HG03457 (cell line): ENCODE results near the gene MAN1C1.
"Not testable (repeated sequence)": the region's sequence is repeated elsewhere in the genome, so short reads cannot be mapped to it uniquely, and the experiment has no call there.

Source experiments
- ATAC-seq: cut with Tn5 transposase; IDR thresholded peaks from one replicate; pipeline ENCODE4 v1.9.1; 2021; ENCODE audit warnings: moderate number of reproducible peaks; ENCODE audit not compliant: unreplicated experiment

Gene MAN1C1

DNA sequence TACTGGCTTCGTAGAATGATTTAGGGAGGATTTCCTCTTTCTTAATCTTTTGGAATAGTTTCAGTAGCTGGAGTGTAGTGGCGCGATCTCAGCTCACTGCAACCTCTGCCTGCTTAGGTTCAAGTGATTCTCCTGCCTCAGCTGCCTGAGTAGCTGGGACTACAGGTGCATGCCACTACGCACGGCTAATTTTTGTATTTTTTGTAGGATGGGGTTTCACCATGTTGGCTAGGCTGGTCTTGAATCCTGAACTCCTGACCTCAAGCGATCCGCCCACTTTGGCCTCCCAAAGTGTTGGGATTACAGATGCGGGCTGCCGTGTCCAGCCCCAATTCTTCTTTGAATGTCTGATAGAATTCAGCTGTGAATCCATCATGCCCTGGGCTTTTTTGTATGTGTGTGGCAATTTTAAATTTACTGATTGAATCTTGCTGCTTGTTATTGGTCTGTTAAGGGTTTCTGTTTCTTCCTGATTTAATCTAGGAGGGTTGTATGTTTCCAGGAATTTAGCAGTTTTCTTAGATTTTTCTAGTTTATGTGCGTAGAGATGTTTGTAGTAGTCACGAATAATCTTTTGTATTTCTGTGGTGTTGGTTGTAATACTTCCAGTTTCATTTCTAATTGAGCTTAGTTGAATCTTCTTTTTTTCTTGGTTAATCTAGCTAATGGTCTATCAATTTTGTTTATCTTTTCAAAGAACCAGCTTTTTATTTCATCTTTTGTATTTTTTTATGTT is 15.3 kb downstream of the MAN1C1 start:
- ATAC-seq = no peak

DNA sequence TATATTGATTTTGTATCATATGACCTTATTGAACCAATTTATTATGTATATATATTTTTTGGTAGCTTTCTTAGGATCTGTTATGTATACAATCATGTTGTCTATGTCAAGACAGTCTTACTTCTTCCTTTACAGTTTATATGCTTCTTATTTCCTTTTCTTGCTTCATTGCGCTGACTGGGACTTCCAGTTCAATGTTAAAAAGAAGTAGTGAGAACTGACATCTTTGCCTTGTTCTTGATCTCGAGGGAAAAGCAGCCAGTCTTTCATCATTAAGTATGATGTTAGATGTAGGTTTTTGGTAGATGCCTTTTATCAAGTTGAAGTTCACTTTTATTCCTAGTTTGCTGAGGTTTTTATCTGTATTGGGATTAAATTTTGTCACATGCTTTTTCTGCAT is 17.5 kb downstream of the MAN1C1 start:
- no peak for ATAC-seq

DNA sequence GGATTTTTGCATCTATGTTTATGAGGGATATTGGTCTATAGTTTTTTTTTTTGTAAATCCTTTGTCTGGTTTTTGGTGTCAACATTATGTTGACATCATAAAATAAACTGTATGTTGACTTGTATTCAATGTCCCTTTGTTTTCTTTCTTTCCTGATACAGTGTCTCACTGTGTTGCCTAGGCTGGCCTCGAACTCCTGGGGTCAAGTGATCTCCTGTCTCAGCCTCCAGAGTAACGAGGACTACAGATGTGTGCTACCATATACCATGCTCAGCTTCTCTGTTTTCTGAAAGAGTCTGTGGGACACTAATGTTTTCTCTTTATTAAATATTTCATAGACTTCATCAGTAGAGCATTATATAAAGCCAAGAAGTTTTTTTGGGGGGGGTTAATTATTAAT is 18.3 kb downstream of the MAN1C1 start:
- no peak for ATAC-seq

DNA sequence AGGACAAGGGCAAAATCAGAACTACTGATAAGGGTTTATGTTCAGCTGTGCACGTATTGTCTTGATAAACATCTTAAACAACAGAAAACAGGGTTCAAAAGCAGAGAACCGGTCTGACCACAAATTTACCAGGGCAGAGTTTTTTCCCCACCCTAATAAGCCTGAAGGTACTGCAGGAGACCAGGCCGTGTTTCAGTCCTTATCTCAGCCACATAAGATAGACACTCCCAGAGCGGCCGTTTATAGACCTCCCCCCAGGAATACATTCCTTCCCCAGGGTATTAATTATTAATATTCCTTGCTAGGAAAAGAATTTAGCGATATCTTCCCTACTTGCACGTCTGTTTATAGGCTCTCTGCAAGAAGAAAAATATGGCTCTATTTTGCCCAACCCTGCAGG is 19.6 kb downstream of the MAN1C1 start:
- ATAC-seq = not testable (repeated sequence)

DNA sequence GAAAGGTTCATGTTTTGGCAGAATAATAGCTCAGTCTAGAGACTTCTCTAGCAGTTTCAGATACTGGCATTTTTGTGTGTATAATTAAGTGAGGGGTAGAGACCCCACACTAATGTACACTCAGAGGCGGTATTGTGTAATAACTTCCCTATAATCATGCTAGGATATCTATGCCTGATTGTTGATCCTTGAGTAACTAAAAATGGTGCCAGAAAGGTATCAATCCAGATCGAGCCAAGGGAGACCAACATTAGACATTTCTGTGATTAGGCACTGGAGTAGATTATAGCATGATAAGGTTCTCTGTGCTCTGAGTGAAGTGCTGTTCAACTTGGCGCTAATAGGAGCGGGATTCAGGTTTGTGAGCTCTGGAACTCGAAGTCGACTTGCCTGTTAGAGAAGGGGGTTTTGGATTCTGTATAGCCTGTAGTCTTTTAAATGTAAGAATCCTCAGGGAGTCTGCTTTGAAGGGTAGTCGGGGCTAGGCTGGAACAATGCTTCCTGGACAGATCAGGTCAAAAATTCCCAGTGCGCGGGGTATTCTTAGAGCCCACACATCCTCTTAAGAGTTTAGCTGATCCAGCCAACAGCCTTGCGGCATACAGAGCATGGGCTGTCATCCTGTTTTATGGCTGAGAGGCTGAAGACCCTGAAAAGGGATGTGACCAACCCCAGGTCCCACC is 24.2 kb downstream of the MAN1C1 start:
- ATAC-seq = no peak

DNA sequence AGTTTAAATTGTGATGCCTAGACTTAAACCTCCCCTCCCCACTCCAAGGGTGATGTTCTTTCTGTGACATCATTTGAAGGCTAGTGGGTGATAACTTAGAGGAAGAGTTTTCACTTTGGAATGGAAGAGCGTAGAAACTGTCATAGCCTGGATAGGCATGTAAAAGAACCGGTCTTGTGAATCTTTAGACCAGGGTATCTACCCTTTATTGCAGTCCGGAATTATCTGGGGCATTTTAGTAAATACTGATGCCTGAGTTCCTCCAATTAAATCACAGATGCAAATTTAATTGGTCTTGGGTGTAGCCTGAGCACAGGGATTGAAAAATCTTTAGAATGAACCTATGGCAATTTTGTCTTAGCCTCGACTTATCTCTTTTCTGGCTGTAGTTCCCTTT is 24.7 kb downstream of the MAN1C1 start:
- no peak for ATAC-seq

DNA sequence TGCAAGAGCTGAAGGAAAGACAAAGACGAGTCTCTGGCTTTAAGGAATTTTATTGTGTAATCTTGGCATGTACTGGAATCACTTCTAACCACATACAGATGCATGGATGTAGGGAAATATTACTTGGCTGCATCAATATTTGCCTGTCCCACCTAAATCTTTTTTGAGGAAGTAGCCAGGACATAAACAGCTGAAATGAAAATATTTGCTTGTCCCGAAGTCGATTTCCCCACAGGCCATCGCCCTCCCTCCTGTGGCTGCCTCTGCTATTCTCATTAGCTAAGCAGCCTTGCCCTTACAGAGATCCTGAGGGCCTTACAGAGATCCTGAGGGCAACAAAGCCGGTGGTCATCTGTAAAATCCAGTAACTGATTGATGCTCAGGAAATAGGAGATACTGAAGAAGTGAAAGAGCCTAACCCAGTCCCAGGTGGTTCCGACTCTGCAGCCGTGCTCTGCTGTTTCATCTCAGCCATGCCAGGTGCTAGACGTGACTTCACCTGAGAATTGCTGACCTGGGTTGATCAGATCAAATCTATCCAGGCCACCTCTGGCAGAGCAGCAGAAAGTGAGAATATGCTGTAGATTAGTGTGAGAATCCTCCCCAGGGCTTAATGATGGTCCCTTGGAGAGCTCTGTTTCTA is 25.5 kb downstream of the MAN1C1 start:
- ATAC-seq = no peak

DNA sequence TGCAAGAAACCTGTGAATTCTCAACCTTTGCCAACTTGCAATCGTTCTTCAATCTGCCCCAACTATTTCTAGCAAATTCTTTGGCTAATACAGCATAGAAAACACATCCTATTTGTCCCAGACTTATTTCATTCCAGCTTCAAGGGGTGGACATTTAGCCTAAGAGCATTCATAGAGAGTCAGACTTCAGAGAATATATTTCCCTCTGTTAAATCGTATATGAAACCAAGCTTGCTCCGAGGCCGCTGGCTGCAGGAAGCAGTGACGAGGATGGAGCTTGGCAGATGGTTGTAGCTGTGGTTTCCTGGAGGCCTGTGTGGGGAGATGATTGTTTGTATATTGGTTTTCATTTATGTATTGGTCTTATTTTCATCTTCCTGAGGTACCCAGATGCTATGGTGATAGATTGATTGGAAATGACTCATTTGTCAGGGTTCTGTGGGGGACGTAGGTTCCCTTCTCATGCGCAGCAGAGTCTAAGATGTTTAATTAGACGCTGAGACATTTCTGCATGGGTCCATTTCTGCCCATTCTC is 26.1 kb downstream of the MAN1C1 start:
- no peak for ATAC-seq

DNA sequence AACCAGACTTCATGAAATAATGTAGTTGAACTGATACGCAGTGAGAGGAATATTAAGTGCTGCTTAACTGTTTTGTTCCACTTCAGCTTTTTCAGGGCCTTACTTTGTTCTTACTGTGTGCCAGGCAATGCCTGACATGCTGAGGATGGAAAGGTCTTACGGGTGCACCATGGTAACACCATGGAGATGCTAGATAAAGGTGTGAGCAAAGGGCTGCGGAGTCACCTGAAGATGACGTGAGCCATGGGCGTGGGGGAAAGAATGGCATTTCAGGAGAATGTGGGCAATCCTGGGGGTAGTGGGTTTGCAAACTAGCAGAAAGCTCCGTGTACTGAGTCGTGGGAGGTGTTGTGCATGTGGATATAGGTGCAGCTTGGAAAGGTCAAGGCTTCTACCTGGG is 27.3 kb downstream of the MAN1C1 start:
- ATAC-seq = no peak

DNA sequence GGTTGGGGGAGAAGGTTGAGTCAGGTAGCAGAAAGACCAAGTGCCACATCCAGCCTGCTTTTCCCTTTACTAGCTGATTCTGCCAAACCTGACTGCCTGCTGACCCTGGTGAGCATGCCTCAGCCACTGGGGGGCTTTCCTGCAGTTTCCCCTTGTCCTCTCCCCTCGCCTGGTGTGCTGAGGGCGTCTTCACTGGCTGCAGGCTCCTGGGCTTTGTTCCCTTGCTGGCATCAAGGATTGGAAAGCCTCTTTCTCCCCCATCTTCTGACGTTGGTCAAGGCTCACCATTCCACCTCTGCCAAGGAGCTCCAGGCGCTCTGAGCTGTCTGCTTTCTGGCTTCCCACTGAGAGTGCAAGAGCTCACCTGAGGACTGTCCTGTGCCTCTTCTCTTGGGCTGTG is 28.4 kb downstream of the MAN1C1 start:
- ATAC-seq = no peak

DNA sequence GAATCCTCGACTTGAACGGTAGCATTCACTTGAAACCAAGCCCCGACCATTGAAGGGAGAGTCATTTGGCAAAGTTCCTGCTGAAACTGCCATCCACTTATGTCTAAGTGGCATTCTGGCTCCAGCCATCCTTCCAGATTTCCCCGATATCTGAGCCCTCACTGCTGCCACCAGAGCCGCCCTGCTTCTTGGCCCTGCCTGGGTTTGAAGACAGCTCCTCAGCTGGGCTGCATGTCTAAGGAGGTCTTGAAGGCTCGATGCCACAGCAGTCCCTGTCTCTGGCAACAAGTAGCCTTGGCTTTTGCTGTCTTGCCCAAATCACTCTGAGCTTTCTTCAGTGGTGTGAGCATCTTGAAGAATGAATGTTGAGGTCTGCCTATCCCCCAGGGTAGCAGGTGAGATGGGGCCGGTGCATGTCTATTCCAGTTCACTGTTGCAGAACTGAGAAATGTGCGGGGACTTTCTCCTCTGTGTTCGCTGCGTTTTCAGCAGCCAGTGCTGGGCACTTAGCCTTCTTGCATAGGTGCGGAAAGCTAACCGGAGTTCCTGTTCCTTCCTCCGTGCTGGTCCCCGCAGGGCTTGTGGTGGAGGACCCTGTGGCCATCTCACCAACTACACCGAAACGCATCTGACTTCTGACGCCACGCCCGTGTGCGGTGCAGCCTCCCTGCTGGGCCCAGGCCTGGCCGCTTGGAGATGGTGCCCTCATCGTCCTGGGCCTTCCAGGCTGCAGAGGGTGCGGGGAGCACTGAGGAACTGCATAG is 29.2 kb downstream of the MAN1C1 start:
- ATAC-seq = no peak

DNA sequence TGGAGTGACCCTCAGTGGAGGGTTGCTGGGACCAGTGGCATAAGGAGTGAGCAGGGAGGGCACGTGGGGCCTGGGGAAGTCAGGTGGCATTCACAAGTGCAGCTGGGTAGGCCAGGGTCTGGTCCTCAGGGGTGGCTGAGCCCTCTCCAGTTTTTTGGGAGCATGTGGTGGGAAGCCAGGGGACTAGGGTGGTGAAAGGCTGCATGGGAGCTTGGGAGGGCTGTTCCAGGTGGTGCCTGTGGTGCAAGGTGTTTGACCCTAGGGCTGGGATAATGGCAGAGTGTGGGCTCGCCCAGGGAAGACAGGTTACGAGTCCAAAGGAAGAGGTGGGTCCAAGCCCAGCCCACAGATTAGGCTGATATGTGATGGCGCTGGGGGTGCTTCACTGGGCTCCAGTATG is 30.5 kb downstream of the MAN1C1 start:
- ATAC-seq = no peak

DNA sequence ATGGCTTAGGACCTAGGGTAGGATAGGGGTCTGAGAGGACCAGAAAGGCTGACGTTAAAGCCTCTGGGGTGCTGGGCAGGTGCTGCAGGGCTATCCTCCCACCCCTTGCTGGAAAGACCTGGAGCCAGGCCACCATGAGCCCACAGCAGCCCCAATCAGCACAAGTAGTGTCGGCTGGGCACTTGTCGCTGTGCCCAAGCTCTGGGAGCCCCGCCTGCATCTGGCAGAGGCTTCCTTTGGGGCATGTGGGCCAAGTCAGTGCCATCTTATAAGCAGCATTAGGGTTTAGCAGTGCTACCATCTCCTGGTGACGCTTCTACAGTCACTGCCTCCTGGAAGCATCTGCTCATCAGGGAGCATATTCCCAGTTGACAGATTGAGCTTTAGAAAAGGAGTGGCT is 31.3 kb downstream of the MAN1C1 start:
- ATAC-seq = no peak

DNA sequence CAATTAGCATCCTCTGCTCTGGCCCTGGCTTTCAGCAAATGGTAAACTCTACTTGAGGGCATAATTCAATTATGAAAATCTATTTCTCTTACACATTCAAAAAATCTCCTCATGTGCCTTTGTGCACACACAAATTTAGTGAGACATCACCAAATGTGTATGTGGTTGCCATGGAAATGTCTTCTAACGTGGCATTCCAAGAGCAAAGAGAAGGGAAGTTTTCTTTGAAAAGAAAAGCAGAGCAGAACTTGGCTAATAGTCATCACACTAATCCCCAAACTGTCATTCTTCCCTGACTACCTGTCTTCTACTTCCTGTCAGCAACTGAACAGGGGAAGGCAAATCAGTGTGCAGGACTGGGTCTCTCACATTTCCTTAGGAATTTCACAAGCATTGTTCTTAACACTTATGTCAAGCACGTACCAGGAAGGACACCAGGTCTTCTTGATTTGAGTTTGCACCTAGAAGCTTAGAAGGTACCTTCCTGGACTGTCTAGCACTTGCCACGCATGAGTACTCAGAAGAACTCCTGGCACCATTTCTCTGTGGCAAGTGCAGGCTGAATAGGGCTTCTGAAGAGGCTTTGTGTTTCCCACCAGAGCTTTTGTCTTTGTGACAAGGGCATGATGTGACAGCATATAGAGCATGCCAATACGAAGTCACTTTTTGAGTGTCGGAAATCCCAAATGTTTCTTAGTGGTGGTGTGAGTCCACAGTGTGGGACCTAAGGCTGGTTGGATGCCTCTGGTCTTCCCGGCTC is 32.3 kb downstream of the MAN1C1 start:
- ATAC-seq = no peak

DNA sequence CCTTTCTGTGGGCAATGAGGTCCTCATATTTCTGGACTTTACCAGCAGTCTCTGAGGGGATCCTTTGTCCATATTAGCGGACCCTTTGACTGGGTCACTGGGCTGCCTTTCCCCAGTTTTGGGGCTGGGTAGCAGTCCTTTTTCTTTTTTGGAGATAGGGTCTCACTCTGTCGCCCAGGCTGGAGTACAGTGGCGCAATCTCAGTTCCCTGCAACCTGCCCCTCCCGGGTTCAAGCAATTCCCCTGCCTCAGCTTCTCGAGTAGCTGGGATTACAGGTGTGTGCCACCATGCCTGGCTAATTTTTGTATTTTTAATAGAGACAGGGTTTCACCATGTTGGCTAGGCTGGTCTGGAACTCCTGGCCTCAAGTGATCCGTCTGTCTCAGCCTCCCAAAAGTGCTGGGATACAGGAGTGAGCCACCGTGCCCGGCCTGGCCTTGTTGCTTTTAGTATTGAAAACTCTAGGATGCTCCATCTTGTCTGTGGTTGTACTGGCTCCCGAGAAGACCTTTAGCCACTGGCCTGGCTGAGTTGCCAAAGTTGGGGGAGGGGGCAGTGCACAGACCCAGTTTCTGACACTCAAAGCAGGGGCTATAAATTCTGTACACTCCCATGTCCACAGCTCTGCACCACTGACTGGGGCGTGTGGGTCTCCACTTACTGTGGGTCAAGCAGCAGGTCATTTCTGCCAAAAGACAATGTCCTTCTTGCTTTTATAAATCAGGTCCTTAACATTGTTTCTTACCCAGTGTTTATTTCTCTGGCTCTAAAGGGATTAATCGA is 33.1 kb downstream of the MAN1C1 start:
- no peak for ATAC-seq

DNA sequence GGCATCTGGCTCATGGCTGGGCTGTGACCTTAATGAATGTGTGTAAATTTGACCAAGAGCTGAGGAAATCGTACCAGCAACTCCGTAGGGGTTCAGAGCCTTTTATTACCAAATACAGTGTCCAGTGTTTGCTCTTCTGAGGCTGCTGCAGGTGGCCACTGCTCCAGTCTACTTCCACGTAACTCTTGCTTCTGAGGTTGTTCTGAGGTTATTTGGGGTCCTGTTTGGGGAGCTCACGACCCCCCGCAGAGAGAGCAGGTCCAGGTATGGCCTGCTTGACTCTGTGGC is 33.6 kb downstream of the MAN1C1 start:
- no peak for ATAC-seq

DNA sequence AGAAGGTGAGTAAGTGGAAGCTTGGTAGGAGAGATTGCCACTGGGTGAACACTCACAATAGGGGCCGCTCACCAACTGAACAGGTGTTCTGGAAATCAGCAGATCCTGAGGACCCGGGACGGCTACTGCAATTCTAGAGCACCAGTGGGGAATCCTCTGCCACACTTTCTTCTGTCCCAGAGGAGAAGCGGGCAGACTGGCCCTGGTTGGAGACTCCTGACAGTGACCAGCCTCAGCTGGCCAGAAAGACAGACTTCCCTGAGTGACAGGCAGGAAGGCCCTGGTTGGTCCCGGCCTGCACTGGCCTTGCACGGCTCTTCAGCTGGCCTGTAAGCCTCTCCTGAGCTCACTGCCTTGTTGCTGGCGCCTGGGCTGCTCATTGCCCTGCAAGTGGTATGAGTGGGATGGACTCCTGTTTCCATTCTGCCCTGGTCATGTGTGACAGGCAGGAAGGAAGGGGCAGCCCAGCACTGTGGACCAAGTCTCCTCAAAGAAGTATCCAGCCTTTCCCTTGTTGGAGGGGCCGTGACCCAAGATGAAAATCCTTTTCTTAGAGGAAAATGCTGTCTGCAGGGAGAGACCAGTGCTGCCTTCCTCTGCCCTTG is 34.5 kb downstream of the MAN1C1 start:
- ATAC-seq = no peak

DNA sequence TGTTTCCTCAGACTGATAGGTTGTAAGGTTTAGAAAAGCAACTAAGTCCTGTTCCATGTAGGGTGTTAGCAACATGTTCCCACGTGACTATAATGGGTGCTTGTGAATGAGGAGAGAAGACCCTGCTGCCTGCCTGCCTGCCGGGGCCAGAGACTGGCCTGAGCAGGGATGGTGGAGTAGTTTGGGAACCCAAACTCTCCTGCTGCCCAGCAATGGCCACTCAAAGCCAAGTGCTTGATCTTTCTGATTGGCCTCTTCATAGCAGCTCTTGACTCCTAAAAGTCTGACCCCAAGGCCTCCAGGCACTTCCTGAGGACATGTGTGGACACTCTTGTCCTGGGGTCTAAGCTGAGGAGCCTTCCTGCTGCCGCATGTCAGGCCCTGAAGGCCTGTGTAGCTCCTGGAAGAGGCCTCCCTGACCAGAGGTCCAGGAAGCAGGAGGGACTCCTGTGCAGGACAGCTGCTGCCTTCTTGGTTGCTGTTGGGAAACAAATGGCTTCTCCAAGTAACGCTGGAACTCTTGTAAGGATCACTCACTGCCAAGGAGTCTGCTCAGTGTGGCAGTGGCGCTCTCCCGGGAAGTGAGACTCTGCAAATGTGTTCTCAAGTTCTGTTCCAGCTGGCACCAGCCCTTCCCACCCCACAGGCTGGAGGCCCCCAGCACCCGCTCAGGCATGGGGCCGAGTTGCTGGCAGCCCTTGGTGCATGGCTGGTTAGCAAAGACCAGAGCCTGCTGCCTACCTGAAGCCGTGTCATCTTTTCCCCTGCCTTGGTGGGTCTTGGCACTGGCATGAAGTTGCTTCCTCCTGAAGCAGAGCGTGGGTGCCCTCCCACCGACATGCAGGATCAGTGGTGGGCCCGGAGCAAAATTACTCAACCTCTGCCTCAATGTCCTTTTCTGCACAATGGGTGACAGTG is 35.5 kb downstream of the MAN1C1 start:
- no peak for ATAC-seq

DNA sequence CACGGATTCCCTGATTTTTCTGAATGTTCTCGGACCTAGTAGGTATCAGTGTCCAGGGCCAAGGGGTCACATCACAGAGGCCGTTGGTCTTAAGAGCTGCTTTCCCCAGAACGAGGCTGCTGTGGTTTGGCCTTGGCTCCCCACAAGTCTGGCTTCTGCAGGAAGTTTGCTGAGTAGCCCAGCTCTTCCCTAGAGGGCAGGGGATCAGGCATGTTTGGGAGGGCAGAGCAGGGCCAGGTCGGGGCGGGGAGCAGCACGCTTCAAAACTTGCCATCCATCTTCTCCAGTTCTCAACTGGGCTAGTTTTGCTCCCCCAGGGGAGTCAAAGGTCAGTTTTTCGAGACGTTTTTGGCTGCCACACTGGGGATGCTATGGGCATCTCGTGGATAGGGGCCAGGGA is 37.0 kb downstream of the MAN1C1 start:
- no peak for ATAC-seq
